NB4 (cell line): ENCODE data around the gene RANBP3L.

Experiments
- CTCF ChIP-seq: IDR thresholded peaks from one replicate; pipeline ENCODE4 v1.5.1; 2012; ENCODE audit warnings: low read depth, low read length
- MAX ChIP-seq: IDR thresholded peaks from 2 replicates; pipeline ENCODE4 v1.6.1; 2011; ENCODE audit warnings: low read depth, low read length
- MYC ChIP-seq: IDR thresholded peaks from 2 replicates; pipeline ENCODE4 v1.6.1; 2011; ENCODE audit warnings: low read depth, low read length
- POLR2A ChIP-seq: IDR thresholded peaks from 2 replicates; pipeline ENCODE4 v1.6.1; 2011; ENCODE audit warnings: mild to moderate bottlenecking; ENCODE audit not compliant: insufficient read length; ENCODE audit errors: extremely low read depth

- no peak for TF ChIP-seq CTCF
- no peak for TF ChIP-seq MAX
- no peak for TF ChIP-seq POLR2A
- no peak for TF ChIP-seq MYC
These were observed 57.6 kb downstream of the RANBP3L start for GRCh38 chr5:36244076-36244475.
